CD8-positive, alpha-beta memory T cell (primary cell): ENCODE measurements around the gene NAT14. TPM values are rescaled to one million over a fixed set of nuclear protein-coding genes. Genes with fewer than 3 reads are reported as not detected.

Experiments used
- CTCF ChIA-PET: fragments of 350-600 bp; sonication (Branson Sonifier 250); formaldehyde crosslinking; loops from one replicate; lab custom pipeline; 2021; ENCODE audit warnings: antibody characterized with exemption; lab: Charles Lee
- POLR2A ChIA-PET: fragments of 350-600 bp; sonication (Branson Sonifier 250); formaldehyde crosslinking; loops from one replicate; lab custom pipeline; 2021; ENCODE audit warnings: antibody characterized with exemption; lab: Charles Lee
- DNase-seq, 5 donors: peaks; one replicate each; pipeline versions ENCODE4 v3.0.0 to v3.0.0-alpha.2; 2020 to 2022; ENCODE audit warnings: mixed read lengths in 1 of 5
- H3K27ac ChIP-seq: one replicate; pipeline ENCODE4 v1.7.0; 2013; ENCODE audit warnings: low read depth, mild to moderate bottlenecking, low read length, moderate library complexity
- H3K27me3 ChIP-seq: 2 replicates; pipeline ENCODE4 v1.7.0; 2013; ENCODE audit warnings: low read length, mild to moderate bottlenecking; ENCODE audit not compliant: insufficient read depth, poor library complexity, severe bottlenecking
- H3K36me3 ChIP-seq: 2 replicates; pipeline ENCODE4 v1.7.0; 2013; ENCODE audit warnings: mild to moderate bottlenecking, low read length, moderate library complexity; ENCODE audit not compliant: insufficient read depth
- H3K4me1 ChIP-seq: 2 replicates; pipeline ENCODE4 v1.7.0; 2013; ENCODE audit warnings: mild to moderate bottlenecking, low read length, moderate library complexity; ENCODE audit not compliant: insufficient read depth
- H3K4me3 ChIP-seq: 2 replicates; pipeline ENCODE4 v1.7.0; 2013; ENCODE audit warnings: mild to moderate bottlenecking, low read length
- H3K9me3 ChIP-seq: 2 replicates; pipeline ENCODE4 v1.7.0; 2013; ENCODE audit warnings: mild to moderate bottlenecking, low read length
- H3K27ac Mint-ChIP-seq, 8 donors: one replicate each; pipeline ENCODE4 v1.8.0; 2020 to 2021; ENCODE audit warnings: mixed read lengths in 8 of 8, mild to moderate bottlenecking in 6 of 8, inconsistent platforms in 3 of 8, moderate library complexity in 3 of 8
- H3K27me3 Mint-ChIP-seq, 2 donors: one replicate each; pipeline ENCODE4 v1.8.0; 2020 to 2021; ENCODE audit warnings: mixed read lengths in 2 of 2, mild to moderate bottlenecking in 1 of 2, moderate library complexity in 1 of 2
- H3K36me3 Mint-ChIP-seq, 3 donors: one replicate each; pipeline ENCODE4 v1.8.0; 2020 to 2021; ENCODE audit warnings: mixed read lengths in 3 of 3, inconsistent platforms in 1 of 3, mild to moderate bottlenecking in 1 of 3
- H3K4me1 Mint-ChIP-seq, 3 donors: one replicate each; pipeline ENCODE4 v1.8.0; 2020 to 2021; ENCODE audit warnings: mixed read lengths in 3 of 3, inconsistent platforms in 1 of 3, mild to moderate bottlenecking in 1 of 3
- H3K4me3 Mint-ChIP-seq, 7 donors: one replicate each; pipeline ENCODE4 v1.8.0; 2020 to 2021; ENCODE audit warnings: mixed read lengths in 7 of 7, mild to moderate bottlenecking in 6 of 7, moderate library complexity in 4 of 7, inconsistent platforms in 2 of 7
- H3K9me3 Mint-ChIP-seq, 5 donors: one replicate each; pipeline ENCODE4 v1.8.0; 2020 to 2022; ENCODE audit warnings: mixed read lengths in 5 of 5, mild to moderate bottlenecking in 3 of 5, moderate library complexity in 2 of 5, inconsistent platforms in 1 of 5
- polyA plus RNA-seq: library from polyadenylated mRNA; unstranded; fragments of 300-500 nt; fragmentation: Illumina TruSeq; gene quantifications from one replicate; pipeline ENCODE4 v1.2.3, GENCODE V29; 2021
- total RNA-seq, 2 experiments: library from RNA; stranded (reverse); gene quantifications; one replicate each; pipeline ENCODE4 v1.2.3, GENCODE V29; 2021

The NAT14 gene
- total and polyA plus RNA-seq, 3 experiments from 2014 or later: 7.0 to 28.4 (median 27.5) TPM

DNA sequence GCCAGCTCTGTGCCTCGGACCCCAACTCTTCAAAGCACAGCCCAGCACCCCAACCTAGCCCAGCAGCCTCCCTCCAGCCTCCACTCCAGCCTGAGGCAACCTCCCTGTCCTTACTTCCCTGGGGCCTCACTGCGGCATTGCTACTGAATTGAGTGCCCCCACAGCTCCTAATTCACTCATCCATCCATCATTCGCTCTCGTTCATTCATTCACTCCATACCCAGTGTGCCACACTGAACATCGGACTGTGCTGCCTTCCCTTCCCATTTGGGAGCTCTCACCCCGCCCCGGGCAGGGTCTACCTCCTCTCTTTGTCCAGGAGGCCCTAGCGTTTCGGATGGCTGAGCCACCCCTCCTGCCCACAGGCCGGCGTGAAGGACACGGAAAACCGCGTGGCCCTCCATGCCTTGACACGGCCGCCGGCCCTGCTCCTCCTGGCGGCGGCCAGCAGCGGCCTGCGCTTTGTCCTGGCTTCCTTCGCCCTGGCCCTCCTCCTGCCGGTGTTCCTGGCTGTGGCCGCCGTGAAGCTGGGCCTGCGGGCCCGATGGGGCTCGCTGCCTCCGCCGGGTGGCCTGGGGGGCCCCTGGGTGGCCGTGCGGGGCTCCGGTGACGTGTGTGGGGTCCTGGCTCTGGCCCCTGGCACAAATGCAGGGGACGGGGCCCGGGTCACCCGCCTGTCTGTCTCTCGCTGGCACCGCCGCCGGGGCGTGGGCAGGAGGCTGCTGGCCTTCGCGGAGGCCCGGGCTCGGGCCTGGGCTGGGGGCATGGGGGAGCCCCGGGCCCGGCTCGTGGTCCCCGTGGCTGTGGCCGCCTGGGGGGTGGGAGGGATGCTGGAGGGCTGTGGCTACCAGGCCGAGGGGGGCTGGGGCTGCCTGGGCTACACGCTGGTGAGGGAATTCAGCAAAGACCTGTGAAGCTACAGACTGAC, 1.3 kb downstream of the NAT14 start:
- Histone ChIP-seq H3K4me3 (no peak overlapping the region), H3K36me3 (no peaks in the 10 kb centered on the region), H3K4me1 (peaks cover 10% of the 10 kb centered on the region), H3K27ac (peak overlapping the region; percentile 57), H3K9me3 (no peaks in the 10 kb centered on the region), H3K27me3 (no peaks in the 10 kb centered on the region)
- no peak for DNase-seq
- H3K4me1 Mint-ChIP-seq: peaks cover 5 to 26% (median 9%) of the 10 kb centered on the region in 3 donors
- CTCF ChIA-PET: interaction anchor here (2.4 to 6.4 kb wide), 2 partner anchors 11 to 18 kb away, joined by 10 to 34 read pairs; partner anchors contain the start of gene ZNF628
- no peaks in the 10 kb centered on the region for H3K9me3 Mint-ChIP-seq
- peaks cover 0 to 8% (median 0%) of the 10 kb centered on the region in 3 donors for H3K36me3 Mint-ChIP-seq
- peak overlapping the region; percentile 72 to 87 (median 75) for H3K4me3 Mint-ChIP-seq
- peak overlapping the region in 6 of 8 donors; percentile 77 to 96 (median 90) for H3K27ac Mint-ChIP-seq
- H3K27me3 Mint-ChIP-seq: no peaks in the 10 kb centered on the region
- POLR2A ChIA-PET: interaction anchor here (0.7 to 1.9 kb wide), 2 partner anchors 10 kb away, joined by 3 to 14 read pairs; partner anchors contain the start of gene ZNF628

- H3K36me3 Mint-ChIP-seq: peaks cover 0 to 5% (median 0%) of the 10 kb centered on the region in 3 donors
- peak overlapping the region in 5 of 7 donors; percentile 19 to 83 (median 48) for H3K4me3 Mint-ChIP-seq
- ChIA-PET POLR2A (interaction anchor here (0.7 kb wide), 1 partner anchor 11 kb away, joined by 3 read pairs; no protein-coding TSS in a partner anchor), CTCF (interaction anchor here (1.0 to 6.4 kb wide), 2 partner anchors 17 to 19 kb away, joined by 8 to 34 read pairs; no protein-coding TSS in a partner anchor)
- H3K4me1 Mint-ChIP-seq: peaks cover 5 to 26% (median 9%) of the 10 kb centered on the region in 3 donors
- no peak for DNase-seq
- peaks cover 2 to 8% of the 10 kb centered on the region in 2 donors for H3K27me3 Mint-ChIP-seq
- no peaks in the 10 kb centered on the region for H3K27me3 ChIP-seq
- peaks cover 10% of the 10 kb centered on the region for H3K4me1 ChIP-seq
- no peak overlapping the region for H3K4me3 ChIP-seq
- peak overlapping the region; percentile 3 to 86 (median 58) for H3K27ac Mint-ChIP-seq
- no peaks in the 10 kb centered on the region for H3K9me3 Mint-ChIP-seq
- H3K27ac ChIP-seq: peak overlapping the region; percentile 57
- H3K36me3 ChIP-seq: no peaks in the 10 kb centered on the region
- no peaks in the 10 kb centered on the region for H3K9me3 ChIP-seq
Measured at GRCh38 chr19:55486971-55487923, 2.3 kb downstream of the NAT14 start.

DNA sequence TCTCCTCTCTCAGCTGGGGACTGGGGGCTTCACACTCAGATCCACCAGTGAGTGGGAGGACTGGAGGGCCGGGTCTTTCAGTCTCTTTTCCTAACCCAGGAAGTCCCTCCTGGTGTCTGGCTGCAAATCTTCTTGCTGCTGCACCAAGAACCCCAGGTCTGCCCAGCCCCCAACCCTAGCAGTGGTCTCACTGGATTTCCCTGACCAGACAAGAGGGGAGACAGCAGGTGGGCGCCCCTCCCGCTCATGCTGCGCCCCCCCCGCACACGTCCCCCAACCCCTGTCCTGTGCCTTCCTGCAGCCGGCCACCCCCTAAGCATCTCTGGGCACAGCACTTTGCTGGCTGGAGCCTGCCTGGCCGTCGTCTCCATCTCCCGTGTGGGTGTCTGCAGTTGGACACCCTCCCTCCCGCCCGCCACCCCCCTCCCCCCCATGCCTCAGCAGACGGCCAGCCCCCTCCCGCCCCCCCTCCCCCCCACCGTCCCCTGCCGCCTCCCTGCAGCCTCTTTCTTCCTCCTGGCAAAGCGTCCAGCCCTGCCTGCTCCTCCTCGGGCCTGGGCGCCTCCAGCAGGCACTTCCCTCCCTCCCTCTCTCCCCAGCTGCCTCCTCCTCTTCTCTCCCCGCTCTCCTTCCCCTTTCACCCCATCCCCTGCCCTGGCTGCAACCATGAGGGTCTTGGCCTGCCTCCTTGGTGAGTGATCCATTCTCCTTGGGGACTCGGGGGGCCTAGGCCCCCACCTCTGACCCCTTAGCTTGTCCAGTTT, 3.1 kb downstream of the NAT14 start, which contains the start of gene SSC5D:
SSC5D (plus strand) TSS at position 513 of the 764 bp plus-strand sequence; CDS start at position 667, 154 bp downstream.
- H3K4me3 ChIP-seq: no peak within 1 kb of the TSS
- H3K4me3 Mint-ChIP-seq: peak within 1 kb of the TSS in 5 of 7 donors; percentile 19 to 83 (median 48)
- no peak for DNase-seq
- H3K27ac ChIP-seq: peak within 1 kb of the TSS; percentile 57
- H3K4me1 Mint-ChIP-seq: peaks cover 5 to 26% (median 9%) of the 10 kb centered on the region in 3 donors
- ChIA-PET POLR2A (no interaction called here), CTCF (interaction anchor here (1.0 to 6.4 kb wide), 2 partner anchors 16 to 20 kb away, joined by 8 to 34 read pairs; no protein-coding TSS in a partner anchor)
- peaks cover 0 to 1% (median 0%) of the 10 kb centered on the region in 3 donors for H3K36me3 Mint-ChIP-seq
- H3K9me3 ChIP-seq: no peaks in the 10 kb centered on the region
- H3K4me1 ChIP-seq: peaks cover 10% of the 10 kb centered on the region
- H3K27me3 ChIP-seq: no peaks in the 10 kb centered on the region
- peak within 1 kb of the TSS in 7 of 8 donors; percentile 3 to 86 (median 66) for H3K27ac Mint-ChIP-seq
- H3K36me3 ChIP-seq: no peaks in the 10 kb centered on the region
- no peaks in the 10 kb centered on the region for H3K9me3 Mint-ChIP-seq
- peaks cover 2 to 10% of the 10 kb centered on the region in 2 donors for H3K27me3 Mint-ChIP-seq

DNA sequence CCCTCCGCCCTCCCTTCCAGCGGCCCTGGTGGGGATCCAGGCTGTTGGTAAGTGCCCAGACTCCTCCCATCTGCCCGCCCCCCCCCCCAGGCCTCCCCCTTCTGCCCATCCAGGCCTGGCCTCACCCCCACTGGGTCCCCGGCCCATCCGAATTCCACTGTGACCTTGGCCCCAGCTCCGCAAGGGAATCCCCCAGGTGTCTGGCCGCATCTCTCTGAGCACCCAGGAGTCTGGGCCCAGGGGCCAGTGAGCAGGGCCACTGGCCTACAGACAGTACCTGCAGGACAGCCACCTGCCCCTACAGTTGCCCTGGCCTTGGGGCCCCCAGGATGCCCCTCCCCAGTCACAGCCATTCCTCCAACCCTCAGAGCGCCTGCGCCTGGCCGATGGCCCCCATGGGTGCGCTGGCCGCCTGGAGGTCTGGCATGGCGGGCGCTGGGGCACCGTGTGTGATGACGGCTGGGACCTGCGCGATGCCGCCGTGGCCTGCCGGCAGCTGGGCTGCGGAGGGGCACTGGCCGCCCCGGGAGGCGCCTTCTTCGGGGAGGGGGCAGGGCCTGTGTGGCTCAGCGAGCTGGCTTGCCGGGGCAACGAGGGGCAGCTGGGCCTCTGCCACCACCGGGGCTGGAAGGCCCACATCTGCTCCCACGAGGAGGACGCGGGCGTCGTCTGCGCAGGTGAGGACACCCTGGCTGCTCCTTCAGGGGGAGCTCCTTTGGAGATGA, 4.2 kb downstream of the NAT14 start:
- H3K9me3 Mint-ChIP-seq: no peaks in the 10 kb centered on the region
- Histone ChIP-seq H3K4me1 (peaks cover 6% of the 10 kb centered on the region), H3K36me3 (no peaks in the 10 kb centered on the region), H3K27ac (no peak overlapping the region), H3K27me3 (no peaks in the 10 kb centered on the region), H3K9me3 (no peaks in the 10 kb centered on the region), H3K4me3 (no peak overlapping the region)
- ChIA-PET POLR2A (no interaction called here), CTCF (interaction anchor here (0.7 to 6.4 kb wide), 2 partner anchors 15 kb away, joined by 3 to 34 read pairs; no protein-coding TSS in a partner anchor)
- H3K27me3 Mint-ChIP-seq: peaks cover 2 to 12% of the 10 kb centered on the region in 2 donors
- H3K4me3 Mint-ChIP-seq: no peak overlapping the region
- no peak overlapping the region for H3K27ac Mint-ChIP-seq
- peaks cover 0 to 1% (median 0%) of the 10 kb centered on the region in 3 donors for H3K36me3 Mint-ChIP-seq
- peaks cover 5 to 26% (median 9%) of the 10 kb centered on the region in 3 donors for H3K4me1 Mint-ChIP-seq
- no peak for DNase-seq

GRCh38 chr19:55489711-55490477, 4.9 kb downstream of the NAT14 start:
- H3K9me3 Mint-ChIP-seq: no peaks in the 10 kb centered on the region
- Histone ChIP-seq H3K27ac (no peak overlapping the region), H3K4me3 (no peak overlapping the region), H3K4me1 (no peaks in the 10 kb centered on the region), H3K36me3 (no peaks in the 10 kb centered on the region), H3K27me3 (no peaks in the 10 kb centered on the region), H3K9me3 (no peaks in the 10 kb centered on the region)
- no peak overlapping the region for H3K27ac Mint-ChIP-seq
- peaks cover 0 to 1% (median 0%) of the 10 kb centered on the region in 3 donors for H3K36me3 Mint-ChIP-seq
- ChIA-PET CTCF (interaction anchor here (0.7 kb wide), 1 partner anchor 14 kb away, joined by 3 read pairs; no protein-coding TSS in a partner anchor), POLR2A (no interaction called here)
- peaks cover 3 to 12% of the 10 kb centered on the region in 2 donors for H3K27me3 Mint-ChIP-seq
- no peak for DNase-seq
- H3K4me1 Mint-ChIP-seq: peaks cover 5 to 20% (median 7%) of the 10 kb centered on the region in 3 donors
- no peak overlapping the region for H3K4me3 Mint-ChIP-seq
